Activated gamma-delta T cell treated with anti-CD3 and anti-CD28 coated beads, Interleukin-2, amount 50 U/mL, for 16 hours (primary cell): ENCODE data around the gene KAZN.

Source experiments
- DNase-seq: peaks from one replicate; pipeline ENCODE4 v3.0.0-alpha.2; 2020; ENCODE audit warnings: low read depth

Gene KAZN

DNA sequence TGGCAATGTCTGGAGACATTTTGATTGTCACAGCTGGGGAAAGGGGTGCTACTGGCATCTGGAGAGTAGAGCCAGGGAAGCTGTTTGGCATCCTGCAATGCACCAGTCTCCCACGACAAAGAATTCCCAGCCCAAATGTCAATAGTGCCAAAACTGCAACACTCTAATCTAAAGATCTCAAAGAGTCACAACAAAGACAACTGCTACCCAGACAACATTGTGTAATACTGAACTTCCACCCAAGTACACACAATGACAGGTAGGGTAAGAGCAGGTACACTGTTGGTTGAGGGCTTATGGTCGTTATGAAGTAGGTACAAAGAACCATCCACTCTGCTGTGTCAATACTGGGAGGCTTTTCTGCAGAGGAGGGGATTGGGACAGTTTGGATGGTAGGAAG, 546.8 kb downstream of the KAZN start:
- no peak for DNase-seq

DNA sequence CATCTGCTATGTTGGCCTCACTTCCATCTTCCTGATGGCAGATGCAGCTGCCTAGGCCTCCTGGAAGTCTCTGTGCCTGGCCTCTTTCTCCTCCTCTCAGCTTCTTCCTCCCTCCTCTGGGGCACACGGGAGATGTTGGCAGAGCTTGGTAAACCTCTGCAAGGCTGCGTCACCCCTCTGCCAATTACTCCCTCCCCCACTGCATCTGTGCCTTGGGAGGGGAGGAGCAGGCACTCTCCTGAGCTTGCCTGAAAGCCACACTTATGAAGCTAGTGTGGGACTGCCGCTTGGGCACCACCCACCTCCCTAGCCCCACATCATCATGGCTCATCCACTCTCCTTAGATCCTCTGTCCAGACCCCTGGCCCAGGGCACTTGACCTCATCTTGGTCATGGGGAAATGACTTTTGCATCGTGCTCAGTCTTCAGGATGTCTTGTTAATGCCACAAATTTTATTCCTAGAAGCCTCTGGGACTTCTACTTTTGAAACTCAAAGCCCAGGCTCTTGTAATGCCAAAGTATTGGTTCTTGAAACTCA, 547.7 kb downstream of the KAZN start:
- DNase-seq, result no peak

DNA sequence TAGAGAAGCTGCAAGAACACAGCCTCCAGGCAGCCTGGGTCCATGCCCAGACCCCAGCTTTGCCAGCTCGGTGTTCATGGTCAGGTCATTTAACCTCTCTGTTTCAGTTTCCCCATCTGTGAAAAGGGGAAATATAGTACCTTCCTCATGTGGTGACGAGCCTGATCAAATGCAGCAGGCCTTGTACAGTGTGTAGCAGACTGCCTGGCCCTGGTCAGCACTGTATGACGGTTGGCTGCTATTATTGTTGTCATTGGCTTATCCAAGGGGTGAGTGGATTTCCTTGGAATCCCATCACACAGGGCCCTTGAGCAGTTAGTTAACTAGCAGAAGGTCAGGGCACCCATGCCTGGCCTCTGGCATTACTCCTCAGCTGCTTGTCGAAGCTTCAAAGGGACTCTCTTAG, 548.5 kb downstream of the KAZN start:
- DNase-seq, result no peak

DNA sequence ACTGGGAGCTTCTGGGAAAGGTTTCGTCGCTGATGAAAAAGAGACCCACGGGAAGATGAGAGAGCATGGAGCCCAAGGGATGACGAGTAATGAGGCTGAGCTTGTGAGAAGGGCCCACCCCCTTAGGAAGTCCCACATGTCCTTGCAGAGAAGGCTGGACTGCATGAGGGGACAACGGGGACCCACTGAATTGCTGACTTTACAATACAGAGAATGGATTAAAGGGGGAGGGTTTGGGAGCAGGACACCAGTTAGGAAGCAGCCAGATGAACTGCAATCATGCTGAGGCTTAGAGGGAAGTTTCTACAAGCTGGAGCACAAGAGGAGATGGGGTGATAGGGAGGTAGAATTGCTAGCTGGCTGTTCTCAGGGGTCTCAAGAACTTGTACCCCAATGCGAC, 549.5 kb downstream of the KAZN start:
- DNase-seq, result no peak

DNA sequence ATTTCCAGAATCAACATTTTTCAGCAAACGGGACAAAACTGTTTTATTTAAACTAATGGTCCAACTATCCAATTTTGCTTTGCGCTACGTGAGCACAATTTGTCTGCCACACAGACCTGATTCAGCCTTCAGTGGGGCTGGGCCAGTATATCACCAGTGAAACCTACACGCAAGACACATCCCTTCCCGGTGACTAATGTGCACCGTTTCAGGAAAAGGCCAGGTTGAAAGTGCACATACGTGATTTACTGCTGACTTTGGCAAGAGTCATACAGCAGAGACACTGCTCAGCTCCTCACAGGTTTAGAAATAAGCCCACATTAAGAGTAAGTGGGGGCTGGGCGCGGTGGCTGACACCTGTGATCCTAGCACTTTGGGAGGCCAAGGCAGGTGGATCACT, 550.0 kb downstream of the KAZN start:
- DNase-seq, result no peak

DNA sequence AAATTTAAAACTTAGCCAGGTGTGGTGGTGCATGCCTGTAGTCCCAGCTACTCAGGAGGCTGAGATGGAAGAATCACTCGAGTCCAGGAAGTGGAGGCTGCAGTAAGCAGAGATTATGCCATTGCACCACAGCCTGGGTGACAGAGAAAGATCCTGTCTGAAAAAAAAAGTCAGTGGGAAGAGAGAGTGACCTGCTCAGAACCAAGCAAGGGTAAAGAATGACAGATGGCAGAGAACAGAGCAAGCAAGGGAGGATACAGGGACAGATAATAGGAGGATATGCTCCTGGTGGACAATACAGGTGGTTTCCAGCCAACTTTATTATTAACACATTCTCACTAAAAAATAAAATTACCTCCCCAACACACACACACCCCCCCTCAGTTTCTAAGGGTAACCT, 550.5 kb downstream of the KAZN start:
- DNase-seq, result no peak

DNA sequence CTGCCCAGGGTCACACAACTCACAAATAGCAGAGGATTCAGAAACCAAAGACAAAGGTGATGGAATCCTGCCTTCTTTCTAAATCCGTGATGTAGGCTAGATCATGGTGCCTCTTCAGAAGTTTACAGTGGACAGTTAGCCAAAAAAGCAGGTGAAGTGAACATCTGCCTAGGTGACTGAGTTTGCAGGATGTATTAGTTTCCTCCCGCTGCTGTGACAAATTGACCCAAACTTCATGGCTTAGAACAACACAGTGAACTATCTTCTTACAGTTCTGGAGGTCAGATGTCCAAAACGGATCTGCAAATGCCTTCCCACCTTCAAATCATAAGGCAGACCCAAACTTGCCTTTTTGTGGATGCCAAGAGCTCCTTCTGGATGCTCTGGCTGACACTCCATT, 551.9 kb downstream of the KAZN start:
- DNase-seq, result no peak

DNA sequence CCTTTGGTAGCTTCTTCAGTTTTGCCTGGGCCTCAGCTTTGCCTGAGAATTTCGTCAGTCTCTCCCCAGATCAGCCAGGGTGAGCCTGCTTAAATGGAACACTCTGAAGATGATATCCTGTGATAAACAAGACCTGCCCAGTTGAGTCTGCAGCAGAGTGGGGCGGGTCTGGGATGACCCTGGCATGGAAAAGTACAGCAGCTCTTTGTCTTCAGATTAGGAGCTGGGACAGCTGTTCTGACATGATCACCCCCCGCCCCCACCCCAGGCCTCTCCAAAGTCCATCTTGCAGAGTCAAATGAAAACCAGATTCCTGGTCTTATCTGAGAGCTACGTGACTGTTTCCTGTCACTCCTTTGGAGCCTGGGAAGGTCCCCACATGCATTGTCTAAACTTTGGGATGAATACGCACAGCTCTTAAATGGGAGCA, 552.9 kb downstream of the KAZN start:
- no peak for DNase-seq

DNA sequence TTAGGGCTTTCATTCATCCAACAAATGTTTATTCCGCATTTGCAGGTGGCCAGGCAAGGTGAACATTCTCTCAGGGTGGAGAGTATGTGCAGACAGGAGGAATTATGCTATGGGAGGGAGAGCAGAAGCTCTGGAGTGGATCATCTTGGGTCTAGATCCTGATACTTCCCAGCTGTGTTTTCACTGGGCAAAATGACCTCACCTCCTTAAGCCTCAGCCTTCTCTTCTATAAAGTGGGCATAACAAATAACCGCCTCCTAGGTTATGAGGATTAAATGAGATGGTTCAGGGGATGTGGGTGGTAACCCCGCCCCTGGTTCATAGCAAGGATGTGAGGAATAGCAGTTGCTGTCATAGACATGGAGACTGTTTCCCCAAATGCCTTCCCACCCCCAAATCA, 553.4 kb downstream of the KAZN start:
- DNase-seq, result no peak

DNA sequence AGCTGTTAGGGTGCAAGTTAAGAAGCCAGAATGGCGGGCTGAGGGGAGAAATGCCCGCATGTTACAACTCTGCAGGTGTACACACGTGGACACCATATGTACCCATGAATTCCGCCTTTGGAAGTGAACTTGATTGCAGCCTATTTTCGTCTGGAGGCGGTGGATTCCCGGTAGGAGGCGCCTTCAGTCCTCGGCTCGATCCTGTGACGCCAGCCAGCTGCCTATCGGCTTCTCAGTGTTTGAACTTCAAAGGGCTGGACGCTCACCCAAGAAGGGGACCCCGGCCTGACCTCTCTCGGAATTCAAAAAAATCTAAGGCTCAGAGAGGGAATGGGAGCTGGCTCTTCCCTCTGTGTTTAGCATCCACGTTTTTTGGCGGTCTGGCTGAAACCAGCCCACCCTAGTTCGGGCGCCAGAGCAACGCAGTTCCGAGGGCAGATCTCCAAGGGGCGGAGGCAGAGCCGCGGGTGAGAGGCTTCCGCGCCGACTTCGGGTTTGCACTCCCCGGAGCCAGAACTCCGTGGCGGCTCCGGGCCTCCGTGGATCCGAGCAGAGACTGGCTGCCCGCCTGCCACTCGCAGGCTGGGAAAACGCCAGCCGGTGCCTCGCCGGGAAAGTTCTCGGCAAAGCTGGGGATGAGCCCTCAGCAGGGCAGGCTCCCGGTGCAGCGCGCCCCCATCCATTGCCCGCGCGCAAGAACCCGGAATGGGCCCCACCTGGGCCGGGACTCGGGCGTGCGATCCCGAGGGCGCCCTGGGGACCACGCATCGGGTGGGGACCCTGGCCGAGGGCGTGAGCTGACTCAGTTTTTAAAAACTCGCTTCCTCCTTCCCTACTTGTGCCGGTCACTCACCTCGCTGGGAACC, 554.1 kb downstream of the KAZN start:
- no peak for DNase-seq

DNA sequence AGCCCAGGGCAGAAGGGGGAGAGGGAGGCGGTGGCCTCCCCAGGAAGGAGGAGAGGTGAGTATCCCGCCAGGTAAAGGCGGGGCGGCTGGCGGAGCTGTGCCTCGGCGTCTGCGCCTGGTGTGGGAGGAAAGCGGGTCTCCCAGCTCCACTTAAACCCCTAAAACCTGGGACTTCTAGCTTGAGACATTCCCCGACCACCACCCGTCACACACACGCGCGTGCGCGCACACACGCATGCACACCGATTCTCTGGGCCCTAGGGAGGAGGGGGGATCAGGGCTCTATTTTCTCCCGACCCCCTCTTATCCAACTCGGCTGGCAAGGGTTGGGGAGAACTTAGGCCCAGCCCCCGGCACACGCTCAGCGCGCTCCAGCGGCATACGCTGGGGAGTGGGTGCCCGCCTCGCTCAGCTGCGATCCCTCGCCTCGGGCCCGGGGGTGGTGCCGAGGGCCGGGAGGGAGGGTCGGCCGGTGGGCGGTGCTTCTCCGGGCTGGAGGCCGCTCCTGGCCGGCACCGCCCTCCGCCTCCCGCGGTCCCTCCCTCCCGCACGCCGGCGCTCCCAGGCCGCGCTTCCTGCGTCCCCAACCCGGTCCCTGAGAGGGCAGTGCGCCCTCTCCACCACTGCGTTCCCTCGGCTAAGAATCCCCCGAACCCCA, 554.8 kb downstream of the KAZN start, which contains the start of gene TMEM51:
TMEM51 (plus strand) TSS at position 564 of the 658 bp plus-strand sequence. CDS start 61,341 bp downstream, outside the sequence.
- DNase-seq, result no peak

DNA sequence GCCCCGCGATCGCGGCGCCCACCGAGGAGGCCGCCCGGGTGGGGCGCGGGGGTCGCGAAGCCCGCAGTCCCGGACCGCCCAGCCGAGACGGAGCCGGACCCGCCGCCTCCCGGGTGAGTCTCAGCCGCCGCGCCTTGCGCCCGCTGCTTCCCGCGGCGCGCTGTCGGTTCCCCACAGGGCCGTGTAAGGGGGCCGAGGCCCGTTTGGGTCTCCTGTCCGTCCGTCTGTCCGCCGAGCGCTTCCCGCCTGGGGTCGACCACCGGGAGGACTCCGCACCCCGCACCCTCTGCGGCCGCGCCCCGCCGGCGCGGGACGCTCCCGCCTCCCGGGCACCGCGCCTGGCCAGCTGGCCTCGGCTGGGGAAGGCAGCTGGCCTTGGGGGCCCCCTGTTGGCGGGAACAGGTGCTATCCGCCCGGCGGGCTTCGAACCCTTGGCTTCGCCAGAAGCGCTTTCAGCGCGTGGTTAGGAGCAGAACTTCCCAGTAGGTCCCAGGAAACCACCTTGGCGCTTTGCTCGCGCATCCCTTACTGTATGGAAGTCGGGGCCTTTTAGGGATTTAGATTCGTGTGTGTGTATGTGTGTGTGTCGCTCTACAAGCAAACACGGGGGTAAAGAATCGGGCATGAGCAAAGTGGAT, 555.5 kb downstream of the KAZN start:
- DNase-seq, result no peak

DNA sequence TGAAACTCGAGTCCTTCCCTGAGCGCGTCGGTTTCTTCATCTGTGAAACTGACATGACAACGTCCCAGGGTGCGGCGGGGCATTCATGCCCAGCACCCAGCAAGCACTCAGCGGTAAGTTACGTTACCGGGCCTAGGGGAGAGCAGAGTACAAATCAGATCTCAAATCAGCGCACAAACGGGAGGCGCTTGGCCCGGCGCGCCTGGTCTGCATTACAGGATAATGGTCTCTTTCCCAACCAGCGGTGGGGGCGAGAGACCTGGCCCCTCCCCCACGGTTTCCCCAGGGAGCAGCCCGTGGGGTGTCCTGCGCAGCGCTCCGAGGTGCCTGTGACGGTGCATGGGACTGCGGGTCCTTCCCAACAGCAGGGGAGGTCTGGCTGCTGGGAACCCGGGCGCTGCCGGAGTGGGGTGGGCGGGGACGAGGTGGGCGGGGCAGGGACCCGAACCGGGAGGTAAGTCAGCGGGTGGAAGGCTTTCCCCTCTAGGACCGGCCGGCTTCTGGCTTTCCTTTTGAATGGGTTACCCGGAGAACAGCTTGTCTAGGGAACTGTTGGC, 556.1 kb downstream of the KAZN start:
- DNase-seq, result no peak

DNA sequence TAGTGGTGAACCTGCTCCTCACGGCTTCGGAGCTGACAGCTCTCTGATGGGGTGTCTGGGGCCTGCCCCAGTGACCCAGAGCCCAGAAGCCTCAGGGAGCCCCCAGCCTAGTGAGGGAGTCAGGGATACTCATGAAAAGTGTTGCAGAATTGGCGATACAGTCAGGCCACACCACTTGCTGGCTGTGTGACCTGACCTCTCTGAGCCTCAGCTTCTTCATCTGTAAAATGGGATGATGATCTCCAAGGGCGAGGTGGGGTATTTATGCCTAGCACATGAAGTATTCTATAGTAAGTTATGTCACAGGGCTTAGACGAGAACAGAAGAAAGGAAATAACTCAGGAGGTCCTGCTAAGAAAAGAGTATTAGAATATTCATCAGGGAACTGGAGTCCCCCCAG, 556.7 kb downstream of the KAZN start:
- no peak for DNase-seq

DNA sequence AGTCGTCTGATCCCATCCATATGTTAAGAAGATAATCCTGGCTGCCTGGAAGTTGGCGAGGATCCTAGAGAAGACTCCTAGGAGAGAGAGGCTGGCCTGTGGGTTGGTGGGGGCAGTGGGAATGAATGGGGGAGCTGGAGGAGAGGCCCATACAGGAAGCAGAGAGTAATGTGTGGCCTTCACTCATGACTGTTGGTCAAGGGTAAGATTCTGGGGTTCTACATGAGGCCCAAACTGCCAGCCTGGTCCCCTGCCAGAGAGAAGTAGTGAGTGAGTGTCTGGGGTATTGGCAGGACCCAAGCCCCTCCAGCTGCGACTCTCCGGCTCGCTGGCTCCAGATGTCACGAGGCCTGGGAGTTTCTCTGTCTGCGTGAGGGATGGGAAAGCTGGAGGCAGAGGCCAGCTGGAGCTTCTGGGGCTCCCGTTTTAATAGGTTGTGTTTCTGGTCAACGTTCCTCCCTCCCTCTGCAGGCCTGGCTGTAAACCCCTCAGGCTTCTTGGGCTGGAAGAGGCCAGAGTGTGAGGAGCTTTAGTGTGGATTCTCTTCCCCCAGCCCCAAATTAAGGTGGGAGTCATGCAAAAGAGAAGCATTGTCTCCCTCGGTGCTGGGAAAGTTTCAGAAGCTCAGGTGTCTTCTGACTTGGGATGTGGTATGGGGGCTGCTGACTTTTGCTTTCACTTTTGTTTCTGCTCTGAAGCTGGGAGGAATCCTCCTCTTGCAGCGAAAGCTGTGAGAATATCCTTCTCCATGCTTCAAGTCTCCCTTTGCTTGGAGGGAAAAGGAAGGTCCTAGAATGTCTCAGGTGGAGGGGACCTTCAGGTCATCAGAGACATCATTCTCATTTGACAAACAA, 557.6 kb downstream of the KAZN start:
- DNase-seq, result no peak

DNA sequence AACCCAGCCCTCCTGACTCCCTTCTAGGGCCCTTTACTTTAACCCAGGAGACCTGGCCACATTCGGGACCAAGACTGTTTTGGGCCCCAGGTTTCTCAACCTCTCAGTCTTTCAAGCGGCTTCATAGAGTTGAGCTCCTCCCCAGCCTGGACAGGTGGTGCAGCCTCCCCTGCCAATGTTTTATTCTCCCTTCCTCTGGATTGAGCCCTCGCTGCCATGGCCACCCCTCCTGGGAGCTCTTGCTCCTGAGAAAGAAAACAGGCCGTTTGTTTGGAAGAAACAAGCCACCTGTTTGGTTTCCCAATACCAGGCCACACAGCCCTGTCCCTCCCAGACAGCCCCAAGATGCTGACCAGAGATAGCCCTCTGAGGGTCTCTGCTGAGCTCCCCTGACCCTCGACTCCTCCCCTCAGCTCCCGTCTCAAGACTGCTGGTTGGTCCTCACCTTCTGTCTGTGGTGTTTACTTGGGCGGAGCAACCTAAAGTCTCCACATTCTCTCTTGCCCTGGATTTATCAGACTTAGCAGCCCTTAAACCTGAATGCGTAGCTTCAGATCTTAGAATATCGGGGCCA, 558.4 kb downstream of the KAZN start:
- DNase-seq, result no peak

DNA sequence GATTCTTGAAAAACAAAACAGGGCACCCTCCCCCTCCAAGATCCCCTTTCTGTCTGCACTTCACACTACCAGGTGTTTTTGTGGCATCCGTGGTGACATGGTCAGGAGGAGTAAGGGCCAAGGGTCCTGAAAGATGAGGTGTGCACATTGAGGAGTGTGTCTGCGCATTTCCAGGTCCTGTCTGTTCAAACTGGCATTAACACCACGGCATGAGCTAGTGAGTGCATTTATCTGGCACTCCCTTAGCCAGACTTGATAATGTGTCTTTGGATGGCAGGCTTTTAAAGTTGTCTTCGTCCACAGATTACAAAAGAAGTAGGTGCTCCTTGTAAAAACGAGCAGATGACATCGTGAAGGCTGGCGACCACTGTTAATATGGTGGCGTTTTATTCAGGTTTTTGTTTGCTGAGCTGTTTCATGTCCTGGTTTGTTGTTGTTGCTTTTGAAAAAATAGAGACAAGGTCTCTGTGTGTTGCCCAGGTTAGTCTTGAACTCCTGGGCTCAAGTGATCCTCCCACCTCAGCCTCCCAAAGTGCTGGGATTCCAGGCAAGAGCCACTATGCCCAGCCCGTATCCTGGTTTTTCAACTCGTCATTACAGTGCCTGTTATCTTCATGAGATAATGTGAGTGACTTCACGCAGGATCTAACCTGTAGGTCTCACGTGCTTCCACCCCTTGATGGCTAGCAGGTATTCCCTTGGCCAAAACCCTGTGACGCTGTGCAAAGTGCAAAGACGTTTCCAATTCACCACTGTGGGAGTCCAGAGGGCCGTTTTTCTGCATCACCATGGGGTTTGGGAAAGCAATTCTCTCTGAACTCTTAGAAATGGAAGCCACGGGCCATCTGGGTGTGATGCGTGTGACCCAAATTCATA, 559.3 kb downstream of the KAZN start:
- DNase-seq, result no peak

DNA sequence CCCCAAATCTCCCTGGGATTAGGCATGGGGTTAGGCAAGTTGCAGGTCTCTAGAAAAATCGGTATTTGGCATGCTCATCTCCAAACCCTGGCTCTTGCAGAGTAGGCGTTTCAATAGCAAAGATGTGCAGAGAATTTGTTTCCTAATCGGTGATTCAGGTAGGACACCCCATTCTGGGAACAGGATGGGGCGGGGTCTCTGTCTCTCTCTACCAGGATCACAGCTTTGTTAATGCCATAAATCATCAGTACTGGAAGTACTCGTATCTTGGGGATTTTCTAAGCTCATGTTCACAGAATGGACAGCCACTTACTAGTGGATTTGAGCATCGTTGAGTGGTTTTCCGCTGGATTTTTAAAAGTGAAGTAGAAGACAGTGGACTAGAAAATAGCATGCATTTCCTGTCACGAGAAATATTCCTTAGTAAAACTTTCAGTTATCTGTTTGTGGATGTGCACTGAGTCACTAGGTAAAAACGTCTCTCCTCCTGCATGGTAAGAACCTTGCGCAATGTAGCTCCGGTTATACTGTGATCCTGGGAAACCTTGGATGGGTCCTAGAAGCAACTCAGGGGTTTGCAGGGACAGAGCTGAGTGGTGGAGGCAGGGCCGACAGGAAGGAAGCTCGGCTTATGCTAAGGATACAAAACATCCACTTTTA, 560.2 kb downstream of the KAZN start:
- no peak for DNase-seq

DNA sequence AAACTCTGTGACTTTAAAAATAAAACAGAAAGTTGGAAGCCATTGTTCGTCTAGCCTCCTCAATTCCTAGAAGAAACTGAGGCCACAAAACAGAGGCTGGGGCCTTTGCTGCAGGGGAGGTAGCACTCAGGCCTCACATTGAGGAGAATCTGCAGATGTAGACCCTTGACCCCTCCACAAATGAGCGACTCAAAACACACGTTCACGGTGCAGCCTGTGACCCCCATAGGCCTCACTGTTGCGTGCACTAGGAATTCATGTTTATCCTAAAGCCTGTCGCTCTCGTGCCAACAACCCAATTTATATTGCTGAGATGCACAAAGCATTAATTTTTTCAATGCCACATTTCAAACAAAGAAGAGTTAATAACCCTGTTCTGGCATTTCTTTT, 560.7 kb downstream of the KAZN start:
- DNase-seq, result no peak

DNA sequence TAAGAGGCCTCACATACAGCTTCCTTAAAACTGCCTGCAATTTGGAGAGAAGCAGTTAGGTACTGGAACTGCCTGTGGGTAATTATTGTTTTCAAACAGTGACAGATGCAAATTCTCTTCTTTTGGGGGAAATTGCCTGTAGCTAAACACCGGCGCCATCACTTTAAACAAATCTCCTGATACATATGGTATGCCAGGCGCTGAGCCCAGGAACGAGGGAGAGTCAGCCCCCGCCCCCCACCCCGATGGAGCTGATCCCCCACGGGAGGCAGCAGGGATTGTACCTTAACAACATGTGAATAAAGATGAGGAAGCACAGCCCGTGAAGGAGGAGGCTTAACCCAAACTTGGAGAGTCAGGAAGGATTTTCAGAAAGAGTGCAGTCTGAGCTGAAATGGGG, 562.1 kb downstream of the KAZN start:
- DNase-seq, result no peak
